Bronchial epithelial cell (primary cell): Measurements from ENCODE around the gene PHACTR3. TPM values are rescaled to one million over a fixed set of nuclear protein-coding genes. Genes with fewer than 3 reads are reported as not detected.
A peak's percentile ranks its signal among the peaks of the same experiment; 100 is the strongest.

Experiments used
- DNase-seq: peaks from one replicate; pipeline ENCODE4 v3.0.0-alpha.2; 2010; ENCODE audit warnings: low read depth
- FAIRE-seq: peaks from 2 replicates; lab custom pipeline; 2011; peaks lifted over from hg19 to GRCh38; lab: Jason Lieb, UNC
- H3K27me3 ChIP-seq: 2 replicates; pipeline ENCODE4 v1.5.1; 2011; ENCODE audit warnings: low read length; ENCODE audit not compliant: control insufficient read depth, insufficient read depth
- H3K36me3 ChIP-seq: 2 replicates; pipeline ENCODE4 v1.5.1; 2011; ENCODE audit warnings: low read length; ENCODE audit not compliant: control insufficient read depth, insufficient read depth
- H3K4me3 ChIP-seq: 2 replicates; pipeline ENCODE4 v1.5.1; 2011; ENCODE audit warnings: mild to moderate bottlenecking, low read depth, low read length, control low read depth
- total RNA-seq: library from RNA; depleted of rRNA; stranded (reverse); fragments of >200 nt; gene quantifications from 2 replicates; pipeline ENCODE4 v1.2.1, GENCODE V29; 2014
- TF ChIP-seq, protein P1 (sequence below): IDR thresholded peaks from 2 replicates; pipeline ENCODE4 v1.5.1; 2011; ENCODE audit warnings: mild to moderate bottlenecking, moderate library complexity, low read length, control low read depth, inconsistent platforms; ENCODE audit not compliant: insufficient read depth, severe bottlenecking

The PHACTR3 gene
- total RNA-seq, 1 donor from 2014 or later: 15.0 TPM

DNA sequence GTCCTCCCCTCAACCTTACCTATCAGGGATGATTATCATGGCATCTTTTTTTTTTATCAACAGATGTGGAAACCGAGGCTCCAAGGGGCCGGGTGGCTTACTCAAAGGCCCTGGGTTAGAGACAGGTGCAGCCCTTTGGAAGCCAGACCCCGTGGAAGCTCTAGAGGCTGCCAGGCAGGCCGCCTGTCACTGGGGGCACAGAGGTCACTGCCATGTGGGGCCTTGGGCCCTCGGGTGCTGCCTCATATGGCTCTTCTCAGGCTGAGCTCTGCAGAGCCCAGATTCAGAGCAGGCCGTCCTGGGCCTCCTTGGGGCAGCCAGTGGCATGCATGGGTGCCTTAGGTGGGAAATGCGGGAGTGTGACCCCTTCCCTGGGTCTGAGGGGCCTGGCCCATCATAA is 136.3 kb downstream of the PHACTR3 start:
- FAIRE-seq (no peak), DNase-seq (no peak)
- no peaks in the 10 kb centered on the region for H3K36me3 ChIP-seq
- TF ChIP-seq, protein P1, sequence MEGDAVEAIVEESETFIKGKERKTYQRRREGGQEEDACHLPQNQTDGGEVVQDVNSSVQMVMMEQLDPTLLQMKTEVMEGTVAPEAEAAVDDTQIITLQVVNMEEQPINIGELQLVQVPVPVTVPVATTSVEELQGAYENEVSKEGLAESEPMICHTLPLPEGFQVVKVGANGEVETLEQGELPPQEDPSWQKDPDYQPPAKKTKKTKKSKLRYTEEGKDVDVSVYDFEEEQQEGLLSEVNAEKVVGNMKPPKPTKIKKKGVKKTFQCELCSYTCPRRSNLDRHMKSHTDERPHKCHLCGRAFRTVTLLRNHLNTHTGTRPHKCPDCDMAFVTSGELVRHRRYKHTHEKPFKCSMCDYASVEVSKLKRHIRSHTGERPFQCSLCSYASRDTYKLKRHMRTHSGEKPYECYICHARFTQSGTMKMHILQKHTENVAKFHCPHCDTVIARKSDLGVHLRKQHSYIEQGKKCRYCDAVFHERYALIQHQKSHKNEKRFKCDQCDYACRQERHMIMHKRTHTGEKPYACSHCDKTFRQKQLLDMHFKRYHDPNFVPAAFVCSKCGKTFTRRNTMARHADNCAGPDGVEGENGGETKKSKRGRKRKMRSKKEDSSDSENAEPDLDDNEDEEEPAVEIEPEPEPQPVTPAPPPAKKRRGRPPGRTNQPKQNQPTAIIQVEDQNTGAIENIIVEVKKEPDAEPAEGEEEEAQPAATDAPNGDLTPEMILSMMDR: no peak
- H3K27me3 ChIP-seq: no peaks in the 10 kb centered on the region
- no peak overlapping the region for H3K4me3 ChIP-seq

GRCh38 chr20:59741073-59741472 is 136.7 kb downstream of the PHACTR3 start:
- DNase-seq (no peak), FAIRE-seq (no peak)
- no peaks in the 10 kb centered on the region for H3K36me3 ChIP-seq
- no peak overlapping the region for H3K4me3 ChIP-seq
- H3K27me3 ChIP-seq: no peaks in the 10 kb centered on the region
- TF ChIP-seq, protein P1: no peak

- TF ChIP-seq, protein P1: no peak
- no peaks in the 10 kb centered on the region for H3K27me3 ChIP-seq
- DNase-seq (no peak), FAIRE-seq (peak; percentile 75)
- no peaks in the 10 kb centered on the region for H3K36me3 ChIP-seq
- H3K4me3 ChIP-seq: no peak overlapping the region
Measured at GRCh38 chr20:59742351-59743095, 138.2 kb downstream of the PHACTR3 start.

- Histone ChIP-seq H3K36me3 (no peaks in the 10 kb centered on the region), H3K4me3 (no peak overlapping the region), H3K27me3 (no peaks in the 10 kb centered on the region)
- TF ChIP-seq, protein P1: no peak
- FAIRE-seq (no peak), DNase-seq (no peak)
Measured at GRCh38 chr20:59743308-59743707, 139.0 kb downstream of the PHACTR3 start.

DNA sequence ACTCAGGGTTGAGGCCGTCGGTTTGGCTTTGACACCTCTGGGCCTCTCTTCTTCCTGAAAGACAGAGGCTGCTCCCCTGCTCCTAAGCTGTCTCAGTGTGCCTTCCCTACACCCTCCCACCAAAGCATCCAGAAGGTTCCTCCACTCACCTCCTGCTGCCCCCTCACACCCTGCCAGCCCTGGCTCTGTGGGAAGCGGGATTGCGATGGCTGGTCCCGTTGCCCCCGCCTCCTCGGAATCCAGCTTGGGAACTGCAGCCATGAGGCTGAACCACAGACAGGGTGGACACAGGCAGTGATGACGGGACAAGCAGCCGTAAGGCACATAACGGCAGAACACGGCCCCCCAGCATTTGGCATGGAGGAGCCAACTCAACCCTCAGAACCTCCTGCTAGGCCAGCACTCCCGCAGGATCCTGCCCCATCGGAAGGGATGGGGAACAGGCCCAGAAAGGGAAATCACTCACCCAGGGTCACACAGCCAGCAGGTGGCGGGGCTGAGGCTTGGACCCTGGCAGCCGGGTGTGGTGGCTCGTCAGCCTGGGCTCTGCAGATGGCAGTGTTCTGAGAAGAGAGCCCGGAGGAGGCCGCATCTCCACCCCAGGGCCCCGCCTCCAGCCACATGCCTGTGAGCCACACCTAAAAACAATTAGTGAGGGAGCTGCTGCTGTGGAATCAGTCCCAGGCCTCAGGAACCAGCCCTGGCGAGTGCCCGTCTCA is 139.6 kb downstream of the PHACTR3 start:
- Histone ChIP-seq H3K4me3 (no peak overlapping the region), H3K27me3 (no peaks in the 10 kb centered on the region), H3K36me3 (no peaks in the 10 kb centered on the region)
- FAIRE-seq: no peak
- TF ChIP-seq, protein P1: no peak
- no peak for DNase-seq
